RCC 7860 (cell line): Measurements from ENCODE around the gene DNER.
A peak's percentile ranks its signal among the peaks of the same experiment; 100 is the strongest.

Experiments used
- DNase-seq: peaks from one replicate; pipeline ENCODE4 v3.0.0-alpha.2; 2015; ENCODE audit warnings: low spot score
- FAIRE-seq: peaks from 2 replicates; lab custom pipeline; 2012; peaks lifted over from hg19 to GRCh38; lab: Jason Lieb, UNC

Gene DNER

DNA sequence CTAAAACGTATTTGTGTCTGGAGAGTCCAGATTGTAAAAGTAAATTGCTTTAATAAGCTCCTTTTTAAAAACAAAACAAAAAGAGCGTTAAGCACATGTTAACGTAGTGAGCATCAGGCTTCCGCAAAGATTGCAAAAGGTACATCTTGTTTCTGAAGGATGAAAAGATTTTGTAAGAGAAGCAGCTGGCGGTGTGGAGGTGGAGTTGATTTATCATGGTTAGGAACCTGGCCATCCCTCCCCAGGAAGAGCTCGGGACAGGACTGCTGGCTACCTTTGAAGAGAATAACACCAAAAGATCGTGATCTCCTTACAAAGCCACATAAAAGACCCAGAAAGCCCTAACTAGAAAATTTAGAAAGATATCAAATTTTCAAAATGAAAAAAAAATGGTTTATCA, 132.2 kb downstream of the DNER start:
- DNase-seq (no peak), FAIRE-seq (no peak)

DNA sequence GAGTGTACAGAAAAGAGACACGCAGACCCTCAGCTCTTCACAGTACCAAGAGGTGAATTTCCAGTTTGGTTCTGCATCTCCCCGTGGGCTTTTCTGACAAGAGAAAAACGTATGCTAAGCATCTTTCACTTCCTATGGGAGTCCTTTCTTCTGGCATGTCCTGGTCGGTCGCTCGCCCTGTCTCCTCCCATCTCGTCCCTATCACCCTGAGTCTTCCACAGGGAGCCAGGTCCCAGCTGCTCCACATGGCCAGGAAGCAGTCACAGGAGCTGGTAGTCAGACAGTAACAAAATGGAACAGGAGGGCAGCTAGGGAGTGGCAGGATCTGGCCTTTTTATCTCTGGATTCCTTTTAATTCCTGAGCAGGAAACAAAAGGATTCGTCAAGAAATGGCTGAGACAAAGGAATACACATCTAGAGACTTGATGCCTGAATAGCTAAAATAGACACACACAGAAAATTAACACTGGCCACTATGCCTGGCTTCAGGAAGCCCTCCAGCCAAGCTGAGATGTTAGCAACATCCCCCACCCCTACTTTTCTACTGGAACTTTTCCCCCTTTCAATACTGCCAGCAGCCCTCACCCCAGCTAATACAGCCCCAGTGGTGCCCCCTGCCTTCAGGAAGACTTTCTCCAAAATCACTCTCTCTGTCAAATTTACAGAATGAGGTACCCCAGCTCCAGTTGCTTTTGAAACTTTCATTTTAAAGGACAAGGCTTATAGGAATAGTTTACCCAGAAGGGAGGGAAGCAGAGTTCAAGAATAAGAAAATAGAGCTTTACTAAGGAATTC, 136.1 kb downstream of the DNER start:
- no peak for DNase-seq
- FAIRE-seq: no peak

- DNase-seq (no peak), FAIRE-seq (no peak)
These were observed 138.6 kb downstream of the DNER start for GRCh38 chr2:229575569-229576315.

DNA sequence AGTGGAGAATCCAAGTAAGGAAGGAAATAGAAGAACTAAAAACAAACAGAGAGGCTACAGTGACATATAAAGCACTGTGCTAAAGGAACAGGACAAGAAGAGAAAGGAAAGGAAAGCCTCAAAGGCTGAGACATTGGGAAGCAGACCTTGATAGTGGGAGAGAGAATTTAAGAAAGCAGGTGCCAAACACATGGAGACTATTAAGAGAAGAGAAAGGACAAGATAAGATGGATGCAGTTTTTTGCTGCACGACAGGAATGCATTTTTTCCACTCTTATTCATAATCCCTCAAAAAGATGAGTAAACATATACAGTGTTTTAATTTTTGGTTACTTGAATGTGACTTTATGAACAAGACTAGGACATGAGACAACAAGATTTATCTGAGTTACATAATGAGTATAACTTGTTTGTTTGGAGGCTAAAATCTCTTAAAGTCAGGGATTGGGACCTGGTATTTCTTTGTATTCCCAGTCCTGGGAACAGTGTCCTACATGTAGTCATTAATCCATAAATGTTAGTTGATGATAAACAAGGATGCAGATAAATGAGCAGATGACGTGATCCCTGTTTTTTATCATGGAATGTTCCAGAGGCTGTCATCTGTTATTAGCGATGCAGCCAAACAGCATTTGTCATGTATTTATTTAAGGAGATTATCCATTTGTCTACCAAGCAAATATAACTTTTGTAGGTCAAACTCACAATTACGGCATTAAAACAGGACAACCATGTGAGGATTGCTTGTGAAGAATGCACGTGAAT, 141.7 kb downstream of the DNER start:
- DNase-seq (no peak), FAIRE-seq (no peak)

GRCh38 chr2:229571243-229571642, 143.1 kb downstream of the DNER start:
- no peak for FAIRE-seq
- no peak for DNase-seq

DNA sequence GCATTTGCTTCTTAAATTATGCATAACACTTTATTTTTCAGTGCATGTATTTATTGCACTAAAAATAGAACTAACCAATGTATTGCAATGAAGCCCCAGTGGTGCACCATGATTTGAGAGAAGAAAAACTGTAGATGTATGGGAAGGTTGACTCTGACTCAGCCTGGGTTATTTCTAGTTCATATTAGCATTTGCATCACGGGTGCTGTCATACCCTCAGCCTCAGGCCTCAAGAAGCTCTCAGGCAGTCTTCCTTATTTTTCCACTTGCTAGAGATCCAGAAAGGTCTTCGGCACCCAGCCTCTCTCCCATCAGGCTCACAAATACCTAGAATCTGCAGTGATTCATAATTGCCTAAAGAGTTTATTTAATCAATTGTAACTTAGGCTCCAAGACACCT, 148.0 kb downstream of the DNER start:
- no peak for FAIRE-seq
- no peak for DNase-seq

DNA sequence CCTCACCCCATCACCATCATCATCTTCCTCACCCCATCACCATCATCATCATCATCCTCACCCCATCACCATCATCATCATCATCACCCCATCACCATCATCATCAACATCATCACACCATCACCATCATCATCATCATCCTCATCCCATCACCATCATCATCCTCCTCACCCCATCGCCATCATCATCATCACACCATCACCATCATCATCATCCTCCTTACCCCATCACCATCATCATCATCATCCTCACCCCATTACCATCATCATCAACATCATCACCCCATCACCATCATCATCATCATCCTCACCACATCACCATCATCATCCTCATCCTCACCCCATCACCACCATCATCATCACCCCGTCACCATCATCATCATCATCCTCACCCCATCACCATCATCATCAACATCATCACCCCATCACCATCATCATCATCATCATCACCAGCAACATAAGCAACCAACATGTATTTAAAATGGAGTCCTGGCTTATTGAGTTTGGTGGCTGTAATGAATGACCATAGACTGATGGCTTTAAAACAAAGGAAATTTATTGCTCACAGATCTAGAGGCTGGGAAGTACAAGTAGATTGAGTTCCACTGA, 150.0 kb downstream of the DNER start:
- DNase-seq: no peak
- no peak for FAIRE-seq

GRCh38 chr2:229563388-229563787, 151.0 kb downstream of the DNER start:
- FAIRE-seq (no peak), DNase-seq (no peak)

DNA sequence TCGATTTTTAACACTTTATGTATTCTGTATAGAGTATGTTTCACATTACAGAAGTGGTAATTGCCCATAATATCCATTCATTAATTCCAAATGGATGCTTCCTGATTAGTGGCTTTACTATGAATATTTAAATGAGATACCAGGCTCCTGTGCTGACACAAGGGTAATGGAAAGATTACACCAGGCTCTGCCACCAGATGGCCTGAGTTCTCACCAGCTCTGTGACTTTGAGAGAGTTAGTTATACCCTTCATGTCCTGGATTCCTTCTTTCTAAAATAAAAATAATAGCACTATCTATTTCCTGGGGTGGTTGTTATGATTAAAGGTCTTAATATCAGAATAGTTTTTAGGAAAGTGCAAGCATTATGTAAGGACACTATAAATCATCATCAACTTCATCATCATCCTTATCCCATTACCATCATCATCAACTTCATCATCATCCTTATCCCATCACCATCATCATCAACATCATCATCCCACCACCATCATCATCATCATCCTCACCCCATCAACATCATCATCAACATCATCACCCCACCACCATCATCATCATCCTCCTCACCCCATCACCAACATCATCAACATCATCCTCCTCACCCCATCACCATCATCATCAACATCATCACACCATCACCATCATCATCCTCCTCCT, 151.8 kb downstream of the DNER start:
- FAIRE-seq: no peak
- DNase-seq: no peak

DNA sequence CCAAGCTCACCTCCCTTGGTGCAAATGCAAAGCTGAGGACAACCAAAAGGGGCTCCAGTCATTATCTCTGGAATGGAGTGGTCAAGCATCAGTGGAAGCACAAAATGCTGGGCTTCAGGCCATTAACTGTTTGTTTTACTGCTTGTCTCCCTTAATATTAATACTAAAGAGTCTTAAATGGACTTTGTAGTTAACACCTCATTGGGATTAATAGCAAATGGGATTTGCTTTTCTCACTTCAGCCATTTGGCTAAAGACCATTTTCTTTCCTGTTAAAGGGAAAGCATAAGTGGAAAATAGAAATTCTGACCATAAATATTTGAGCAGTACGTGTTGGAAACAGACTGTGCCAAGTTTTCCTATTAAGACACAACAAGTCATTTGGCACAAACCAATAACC, 154.4 kb downstream of the DNER start:
- DNase-seq: no peak
- no peak for FAIRE-seq

DNA sequence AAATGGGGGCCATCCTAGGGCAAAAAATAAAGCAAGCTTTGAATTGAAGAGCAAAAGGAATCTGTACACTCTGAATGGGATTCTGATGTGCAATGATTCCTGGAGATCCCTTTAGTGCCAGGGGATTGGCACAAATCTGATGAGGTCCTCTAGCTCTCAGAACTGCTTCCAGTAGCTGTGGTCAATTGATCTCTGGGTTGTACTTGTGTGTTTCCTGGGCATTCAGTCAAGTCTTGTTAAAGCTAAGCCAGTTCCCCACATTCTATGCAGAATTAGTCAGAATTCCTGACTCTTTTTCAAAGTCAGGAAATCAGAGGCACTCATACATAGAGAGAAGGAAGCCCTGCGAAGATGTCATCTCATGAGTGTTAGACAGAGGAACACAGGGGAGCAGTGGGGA, 161.3 kb downstream of the DNER start:
- FAIRE-seq: no peak
- no peak for DNase-seq

DNA sequence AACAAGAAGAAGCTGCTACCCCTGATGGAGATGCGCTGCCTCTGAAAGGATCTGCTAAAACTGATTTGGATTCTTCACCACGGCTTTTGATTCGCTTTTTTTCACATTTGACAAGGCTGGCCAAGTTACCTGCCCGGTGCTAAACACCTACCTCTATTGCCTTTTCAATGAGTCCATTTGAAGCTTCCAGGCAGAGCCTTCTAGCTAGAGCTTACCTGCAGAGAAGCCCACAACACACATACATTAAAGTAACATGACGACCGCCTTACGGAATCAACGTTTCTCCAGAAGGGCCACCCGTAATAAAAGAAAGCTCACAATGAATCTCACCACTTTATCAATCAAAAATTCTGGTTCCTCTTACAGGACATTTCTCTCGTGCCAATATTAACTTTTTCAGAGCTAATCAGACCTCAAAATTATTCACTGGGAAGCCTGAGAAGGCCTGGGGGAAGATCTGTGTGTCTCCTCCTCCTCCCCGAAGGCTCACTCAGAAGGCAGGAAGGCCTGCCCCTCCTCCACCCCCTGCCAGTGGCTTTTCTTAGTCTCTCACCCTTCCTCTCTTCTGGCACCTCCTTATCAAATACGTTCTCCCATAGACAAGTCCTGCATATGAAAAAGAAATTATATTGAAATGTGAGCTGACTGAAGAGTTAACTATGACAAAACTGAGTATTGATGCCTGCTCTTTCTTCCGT, 171.0 kb downstream of the DNER start:
- FAIRE-seq: no peak
- no peak for DNase-seq

DNA sequence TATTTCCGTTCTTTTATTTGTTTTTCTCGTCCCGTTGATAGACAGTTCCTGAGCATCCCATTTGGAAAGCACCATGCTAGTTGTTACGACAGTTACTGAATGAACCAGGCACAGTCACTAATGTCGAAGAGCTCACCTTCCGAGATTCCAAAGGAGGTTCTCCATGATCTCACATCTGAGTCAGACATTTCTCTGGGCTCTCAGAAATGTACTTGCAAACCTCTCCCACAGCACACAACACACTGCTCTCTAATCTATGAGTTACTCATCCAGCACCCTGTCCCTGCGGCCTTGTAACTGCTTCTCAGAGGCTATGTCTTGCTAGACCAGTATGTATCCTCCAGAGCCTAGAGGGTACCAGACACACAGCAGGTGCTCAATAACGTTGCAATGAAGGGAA, 174.7 kb downstream of the DNER start:
- peak; percentile 82 for DNase-seq

DNA sequence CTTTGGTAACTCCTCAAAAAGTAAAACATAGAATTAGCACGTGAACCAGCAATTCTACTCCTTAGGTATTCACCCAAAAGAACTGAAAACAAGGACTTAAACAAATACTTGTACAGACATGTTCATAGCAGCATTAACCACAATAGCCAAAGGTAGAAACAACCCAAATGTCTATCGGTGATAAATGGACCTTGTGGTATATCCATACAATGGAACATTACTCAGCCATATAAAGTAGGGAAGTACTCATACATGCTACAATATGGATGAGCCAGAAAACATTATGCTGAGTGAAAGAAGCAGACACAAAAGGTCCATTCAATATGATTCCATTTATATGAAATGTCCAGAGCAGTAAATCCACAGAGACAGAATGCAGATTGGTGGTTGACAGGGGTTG, 182.8 kb downstream of the DNER start:
- DNase-seq (no peak), FAIRE-seq (no peak)

More for the DNA sequence above, 174.7 kb downstream of the DNER start:
- FAIRE-seq: peak; percentile 30

- no peak for DNase-seq
- FAIRE-seq: no peak
These were observed 183.9 kb downstream of the DNER start for GRCh38 chr2:229530434-229530833.

- DNase-seq: no peak
These were observed 185.5 kb downstream of the DNER start for GRCh38 chr2:229528846-229529245.

GRCh38 chr2:229526951-229527350, 187.4 kb downstream of the DNER start:
- FAIRE-seq (no peak), DNase-seq (no peak)

More at GRCh38 chr2:229528846-229529245, 185.5 kb downstream of the DNER start:
- no peak for FAIRE-seq

DNA sequence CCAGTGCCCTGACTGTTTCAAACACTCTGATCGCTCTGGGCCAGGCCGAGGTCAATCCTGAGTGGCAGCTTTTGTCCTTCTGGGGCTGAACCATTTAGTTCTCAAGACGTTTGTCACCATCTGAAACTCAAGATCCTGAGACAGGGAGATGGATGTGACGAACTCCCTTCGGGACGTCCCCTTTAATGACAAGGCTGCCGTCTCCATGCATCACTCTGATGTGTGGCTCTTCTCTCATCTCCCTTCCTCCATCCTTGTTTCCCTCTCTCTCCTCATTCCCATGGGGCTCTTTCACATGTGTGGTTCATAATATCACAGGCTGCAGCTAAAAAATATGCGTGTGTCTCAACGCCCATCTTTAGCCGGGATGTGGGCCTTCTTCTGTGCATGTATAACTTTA, 189.6 kb downstream of the DNER start:
- DNase-seq: no peak
- FAIRE-seq: no peak

- no peak for DNase-seq
- FAIRE-seq: no peak
These were observed 190.7 kb downstream of the DNER start for GRCh38 chr2:229523663-229524062.

DNA sequence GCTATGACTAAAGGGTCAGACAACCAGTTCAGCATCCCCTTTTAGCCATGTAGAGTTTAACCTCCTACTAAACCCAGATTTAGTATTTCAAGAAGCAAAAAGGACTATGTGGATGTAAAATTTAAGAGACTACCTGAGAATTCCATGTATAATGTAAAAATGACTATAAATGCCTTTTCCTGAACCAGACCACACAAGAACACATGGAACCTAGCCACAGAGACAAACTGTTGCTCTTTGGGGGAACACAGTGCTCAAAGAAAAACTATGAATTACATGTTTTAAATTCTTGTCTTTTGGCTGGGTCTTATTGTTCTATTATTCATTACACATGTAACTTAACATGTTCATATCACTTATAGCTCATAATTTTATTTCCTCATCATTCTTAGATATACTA, 192.8 kb downstream of the DNER start:
- DNase-seq: no peak
- FAIRE-seq: no peak
